GM23338 (cell line): Measurements from ENCODE around the gene LCMT1. TPM values are rescaled to one million over a fixed set of nuclear protein-coding genes. Genes with fewer than 3 reads are reported as not detected.

ENCODE experiments used
- EZH2phosphoT487 ChIP-seq: fragments of 200-600 bp; sonication (generic); IDR thresholded peaks from one replicate; pipeline ENCODE4 v1.8.1; 2018; ENCODE audit warnings: antibody characterized with exemption; ENCODE audit not compliant: unreplicated experiment
- JUNB ChIP-seq: IDR thresholded peaks from one replicate; pipeline ENCODE4 v1.6.1; 2016; ENCODE audit warnings: antibody characterized with exemption; ENCODE audit not compliant: unreplicated experiment
- NANOG ChIP-seq: IDR thresholded peaks from 2 replicates; pipeline ENCODE4 v1.6.1; 2016; ENCODE audit warnings: antibody characterized with exemption, borderline replicate concordance
- STAT1 ChIP-seq: IDR thresholded peaks from one replicate; pipeline ENCODE4 v1.6.1; 2016; ENCODE audit warnings: antibody characterized with exemption; ENCODE audit not compliant: unreplicated experiment
- ZNF114 ChIP-seq: fragments of 250-450 bp; sonication (Bioruptor Pico); IDR thresholded peaks from 2 replicates; pipeline ENCODE4 v1.5.0; 2020; ENCODE audit warnings: mild to moderate bottlenecking, moderate library complexity
- ZNF331 ChIP-seq: fragments of 250-450 bp; sonication (Bioruptor Pico); IDR thresholded peaks from 2 replicates; pipeline ENCODE4 v1.5.0; 2020; ENCODE audit warnings: low read depth, mild to moderate bottlenecking, moderate library complexity
- polyA plus RNA-seq: library from polyadenylated mRNA; unstranded; fragments of >200 nt; fragmentation: Nextera tagmentation; extraction: Ambion mirVana; gene quantifications from 2 replicates; pipeline ENCODE4 v1.2.1, GENCODE V29; 2016
- total RNA-seq: library from RNA; depleted of rRNA; stranded (reverse); fragments of >200 nt; shearing (Covaris generic); gene quantifications from 2 replicates; pipeline ENCODE4 v1.2.3, GENCODE V29; 2014
- TF ChIP-seq, protein P1 (sequence below): fragments of 250-450 bp; sonication (Bioruptor Pico); IDR thresholded peaks from 2 replicates; pipeline ENCODE4 v1.5.0; 2020; ENCODE audit warnings: mild to moderate bottlenecking, moderate library complexity
- TF ChIP-seq, protein P2 (sequence below): IDR thresholded peaks from one replicate; pipeline ENCODE4 v1.6.1; 2018; ENCODE audit warnings: antibody characterized with exemption; ENCODE audit not compliant: unreplicated experiment
- TF ChIP-seq, protein P3 (sequence below), 2 experiments: fragments of 200-600 bp in 1 of 2; sonication (generic) in 1 of 2; conservative IDR thresholded peaks; 2 replicates each; pipeline versions ENCODE4 v1.5.1 to v1.6.1; 2016 to 2017; ENCODE audit warnings: antibody characterized with exemption in 2 of 2, low read depth in 2 of 2, mild to moderate bottlenecking in 2 of 2, moderate library complexity in 1 of 2

The LCMT1 gene
- total and polyA plus RNA-seq, 2 experiments from 2014 or later = 56.2 to 84.6 TPM

- TF ChIP-seq, protein P1, sequence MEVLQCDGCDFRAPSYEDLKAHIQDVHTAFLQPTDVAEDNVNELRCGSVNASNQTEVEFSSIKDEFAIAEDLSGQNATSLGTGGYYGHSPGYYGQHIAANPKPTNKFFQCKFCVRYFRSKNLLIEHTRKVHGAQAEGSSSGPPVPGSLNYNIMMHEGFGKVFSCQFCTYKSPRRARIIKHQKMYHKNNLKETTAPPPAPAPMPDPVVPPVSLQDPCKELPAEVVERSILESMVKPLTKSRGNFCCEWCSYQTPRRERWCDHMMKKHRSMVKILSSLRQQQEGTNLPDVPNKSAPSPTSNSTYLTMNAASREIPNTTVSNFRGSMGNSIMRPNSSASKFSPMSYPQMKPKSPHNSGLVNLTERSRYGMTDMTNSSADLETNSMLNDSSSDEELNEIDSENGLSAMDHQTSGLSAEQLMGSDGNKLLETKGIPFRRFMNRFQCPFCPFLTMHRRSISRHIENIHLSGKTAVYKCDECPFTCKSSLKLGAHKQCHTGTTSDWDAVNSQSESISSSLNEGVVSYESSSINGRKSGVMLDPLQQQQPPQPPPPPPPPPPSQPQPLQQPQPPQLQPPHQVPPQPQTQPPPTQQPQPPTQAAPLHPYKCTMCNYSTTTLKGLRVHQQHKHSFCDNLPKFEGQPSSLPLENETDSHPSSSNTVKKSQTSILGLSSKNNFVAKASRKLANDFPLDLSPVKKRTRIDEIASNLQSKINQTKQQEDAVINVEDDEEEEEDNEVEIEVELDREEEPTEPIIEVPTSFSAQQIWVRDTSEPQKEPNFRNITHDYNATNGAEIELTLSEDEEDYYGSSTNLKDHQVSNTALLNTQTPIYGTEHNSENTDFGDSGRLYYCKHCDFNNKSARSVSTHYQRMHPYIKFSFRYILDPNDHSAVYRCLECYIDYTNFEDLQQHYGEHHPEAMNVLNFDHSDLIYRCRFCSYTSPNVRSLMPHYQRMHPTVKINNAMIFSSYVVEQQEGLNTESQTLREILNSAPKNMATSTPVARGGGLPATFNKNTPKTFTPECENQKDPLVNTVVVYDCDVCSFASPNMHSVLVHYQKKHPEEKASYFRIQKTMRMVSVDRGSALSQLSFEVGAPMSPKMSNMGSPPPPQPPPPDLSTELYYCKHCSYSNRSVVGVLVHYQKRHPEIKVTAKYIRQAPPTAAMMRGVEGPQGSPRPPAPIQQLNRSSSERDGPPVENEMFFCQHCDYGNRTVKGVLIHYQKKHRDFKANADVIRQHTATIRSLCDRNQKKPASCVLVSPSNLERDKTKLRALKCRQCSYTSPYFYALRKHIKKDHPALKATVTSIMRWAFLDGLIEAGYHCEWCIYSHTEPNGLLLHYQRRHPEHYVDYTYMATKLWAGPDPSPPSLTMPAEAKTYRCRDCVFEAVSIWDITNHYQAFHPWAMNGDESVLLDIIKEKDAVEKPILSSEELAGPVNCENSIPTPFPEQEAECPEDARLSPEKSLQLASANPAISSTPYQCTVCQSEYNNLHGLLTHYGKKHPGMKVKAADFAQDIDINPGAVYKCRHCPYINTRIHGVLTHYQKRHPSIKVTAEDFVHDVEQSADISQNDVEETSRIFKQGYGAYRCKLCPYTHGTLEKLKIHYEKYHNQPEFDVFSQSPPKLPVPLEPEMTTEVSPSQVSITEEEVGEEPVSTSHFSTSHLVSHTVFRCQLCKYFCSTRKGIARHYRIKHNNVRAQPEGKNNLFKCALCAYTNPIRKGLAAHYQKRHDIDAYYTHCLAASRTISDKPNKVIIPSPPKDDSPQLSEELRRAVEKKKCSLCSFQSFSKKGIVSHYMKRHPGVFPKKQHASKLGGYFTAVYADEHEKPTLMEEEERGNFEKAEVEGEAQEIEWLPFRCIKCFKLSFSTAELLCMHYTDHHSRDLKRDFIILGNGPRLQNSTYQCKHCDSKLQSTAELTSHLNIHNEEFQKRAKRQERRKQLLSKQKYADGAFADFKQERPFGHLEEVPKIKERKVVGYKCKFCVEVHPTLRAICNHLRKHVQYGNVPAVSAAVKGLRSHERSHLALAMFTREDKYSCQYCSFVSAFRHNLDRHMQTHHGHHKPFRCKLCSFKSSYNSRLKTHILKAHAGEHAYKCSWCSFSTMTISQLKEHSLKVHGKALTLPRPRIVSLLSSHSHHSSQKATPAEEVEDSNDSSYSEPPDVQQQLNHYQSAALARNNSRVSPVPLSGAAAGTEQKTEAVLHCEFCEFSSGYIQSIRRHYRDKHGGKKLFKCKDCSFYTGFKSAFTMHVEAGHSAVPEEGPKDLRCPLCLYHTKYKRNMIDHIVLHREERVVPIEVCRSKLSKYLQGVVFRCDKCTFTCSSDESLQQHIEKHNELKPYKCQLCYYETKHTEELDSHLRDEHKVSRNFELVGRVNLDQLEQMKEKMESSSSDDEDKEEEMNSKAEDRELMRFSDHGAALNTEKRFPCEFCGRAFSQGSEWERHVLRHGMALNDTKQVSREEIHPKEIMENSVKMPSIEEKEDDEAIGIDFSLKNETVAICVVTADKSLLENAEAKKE = no peak
- TF ChIP-seq STAT1 (no peak), JUNB (no peak), ZNF331 (CRISPR knock-in tag) (no peak), EZH2phosphoT487 (no peak), NANOG (no peak), ZNF114 (CRISPR knock-in tag) (no peak)
- TF ChIP-seq, protein P2, sequence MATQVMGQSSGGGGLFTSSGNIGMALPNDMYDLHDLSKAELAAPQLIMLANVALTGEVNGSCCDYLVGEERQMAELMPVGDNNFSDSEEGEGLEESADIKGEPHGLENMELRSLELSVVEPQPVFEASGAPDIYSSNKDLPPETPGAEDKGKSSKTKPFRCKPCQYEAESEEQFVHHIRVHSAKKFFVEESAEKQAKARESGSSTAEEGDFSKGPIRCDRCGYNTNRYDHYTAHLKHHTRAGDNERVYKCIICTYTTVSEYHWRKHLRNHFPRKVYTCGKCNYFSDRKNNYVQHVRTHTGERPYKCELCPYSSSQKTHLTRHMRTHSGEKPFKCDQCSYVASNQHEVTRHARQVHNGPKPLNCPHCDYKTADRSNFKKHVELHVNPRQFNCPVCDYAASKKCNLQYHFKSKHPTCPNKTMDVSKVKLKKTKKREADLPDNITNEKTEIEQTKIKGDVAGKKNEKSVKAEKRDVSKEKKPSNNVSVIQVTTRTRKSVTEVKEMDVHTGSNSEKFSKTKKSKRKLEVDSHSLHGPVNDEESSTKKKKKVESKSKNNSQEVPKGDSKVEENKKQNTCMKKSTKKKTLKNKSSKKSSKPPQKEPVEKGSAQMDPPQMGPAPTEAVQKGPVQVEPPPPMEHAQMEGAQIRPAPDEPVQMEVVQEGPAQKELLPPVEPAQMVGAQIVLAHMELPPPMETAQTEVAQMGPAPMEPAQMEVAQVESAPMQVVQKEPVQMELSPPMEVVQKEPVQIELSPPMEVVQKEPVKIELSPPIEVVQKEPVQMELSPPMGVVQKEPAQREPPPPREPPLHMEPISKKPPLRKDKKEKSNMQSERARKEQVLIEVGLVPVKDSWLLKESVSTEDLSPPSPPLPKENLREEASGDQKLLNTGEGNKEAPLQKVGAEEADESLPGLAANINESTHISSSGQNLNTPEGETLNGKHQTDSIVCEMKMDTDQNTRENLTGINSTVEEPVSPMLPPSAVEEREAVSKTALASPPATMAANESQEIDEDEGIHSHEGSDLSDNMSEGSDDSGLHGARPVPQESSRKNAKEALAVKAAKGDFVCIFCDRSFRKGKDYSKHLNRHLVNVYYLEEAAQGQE = no peak
- TF ChIP-seq, protein P3, sequence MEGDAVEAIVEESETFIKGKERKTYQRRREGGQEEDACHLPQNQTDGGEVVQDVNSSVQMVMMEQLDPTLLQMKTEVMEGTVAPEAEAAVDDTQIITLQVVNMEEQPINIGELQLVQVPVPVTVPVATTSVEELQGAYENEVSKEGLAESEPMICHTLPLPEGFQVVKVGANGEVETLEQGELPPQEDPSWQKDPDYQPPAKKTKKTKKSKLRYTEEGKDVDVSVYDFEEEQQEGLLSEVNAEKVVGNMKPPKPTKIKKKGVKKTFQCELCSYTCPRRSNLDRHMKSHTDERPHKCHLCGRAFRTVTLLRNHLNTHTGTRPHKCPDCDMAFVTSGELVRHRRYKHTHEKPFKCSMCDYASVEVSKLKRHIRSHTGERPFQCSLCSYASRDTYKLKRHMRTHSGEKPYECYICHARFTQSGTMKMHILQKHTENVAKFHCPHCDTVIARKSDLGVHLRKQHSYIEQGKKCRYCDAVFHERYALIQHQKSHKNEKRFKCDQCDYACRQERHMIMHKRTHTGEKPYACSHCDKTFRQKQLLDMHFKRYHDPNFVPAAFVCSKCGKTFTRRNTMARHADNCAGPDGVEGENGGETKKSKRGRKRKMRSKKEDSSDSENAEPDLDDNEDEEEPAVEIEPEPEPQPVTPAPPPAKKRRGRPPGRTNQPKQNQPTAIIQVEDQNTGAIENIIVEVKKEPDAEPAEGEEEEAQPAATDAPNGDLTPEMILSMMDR (conservative IDR thresholded peaks at IDR 0.05; ENCODE audit: low read depth in 2 of 2) = no peak
Observed at GRCh38 chr16:25094596-25094995, 16.9 kb upstream of the LCMT1 start (continued).
